MM.1S (cell line): ENCODE data around the gene DNAH6.

Experiments used
- DNase-seq: peaks from one replicate; pipeline ENCODE4 v3.0.0-alpha.2; 2015
- H2AFZ ChIP-seq: fragments of 300-600 bp; sonication (generic); 2 replicates; pipeline ENCODE4 v1.6.0; 2016; ENCODE audit warnings: antibody characterized with exemption, low read length
- H3F3A ChIP-seq: fragments of 300-600 bp; sonication (generic); 2 replicates; pipeline ENCODE4 v1.6.1; 2016; ENCODE audit warnings: mild to moderate bottlenecking, antibody characterized with exemption, low read length, moderate library complexity, mixed read lengths; ENCODE audit not compliant: insufficient read depth
- H3K27ac ChIP-seq: fragments of 300-600 bp; sonication (generic); 2 replicates; pipeline ENCODE4 v1.5.1; 2016; ENCODE audit warnings: mild to moderate bottlenecking, low read length
- H3K27me3 ChIP-seq: fragments of 300-600 bp; sonication (generic); replicated peaks from 2 replicates; pipeline ENCODE4 v1.6.0; 2016; ENCODE audit warnings: low read length; ENCODE audit not compliant: insufficient read depth
- H3K36me3 ChIP-seq: fragments of 300-600 bp; sonication (generic); replicated peaks from 2 replicates; pipeline ENCODE4 v1.6.1; 2016; ENCODE audit warnings: mild to moderate bottlenecking, low read length, mixed read lengths; ENCODE audit not compliant: insufficient read depth
- H3K4me1 ChIP-seq: fragments of 300-600 bp; sonication (generic); 2 replicates; pipeline ENCODE4 v1.6.1; 2016; ENCODE audit warnings: low read length, mixed read lengths
- H3K4me2 ChIP-seq: fragments of 300-600 bp; sonication (generic); 2 replicates; pipeline ENCODE4 v1.6.0; 2016; ENCODE audit warnings: low read depth, low read length
- H3K4me3 ChIP-seq: fragments of 300-600 bp; sonication (generic); 2 replicates; pipeline ENCODE4 v1.5.1; 2016; ENCODE audit warnings: low read length, mixed read lengths
- H3K79me2 ChIP-seq: fragments of 300-600 bp; sonication (generic); 2 replicates; pipeline ENCODE4 v1.6.1; 2016; ENCODE audit warnings: mixed run types, low read length, mixed read lengths
- H3K9ac ChIP-seq: fragments of 300-600 bp; sonication (generic); 2 replicates; pipeline ENCODE4 v1.6.1; 2016; ENCODE audit warnings: low read length, mixed read lengths
- H3K9me2 ChIP-seq: fragments of 300-600 bp; sonication (generic); replicated peaks from 2 replicates; pipeline ENCODE4 v1.6.1; 2016; ENCODE audit warnings: mild to moderate bottlenecking, low read length, mixed read lengths; ENCODE audit not compliant: insufficient read depth
- H3K9me3 ChIP-seq: fragments of 300-600 bp; sonication (generic); replicated peaks from 2 replicates; pipeline ENCODE4 v1.6.1; 2016; ENCODE audit warnings: mild to moderate bottlenecking, low read length, mixed read lengths; ENCODE audit not compliant: insufficient read depth
- H4K20me1 ChIP-seq: fragments of 300-600 bp; sonication (generic); 2 replicates; pipeline ENCODE4 v1.6.1; 2016; ENCODE audit warnings: mild to moderate bottlenecking, low read length, moderate library complexity, mixed read lengths; ENCODE audit not compliant: insufficient read depth
- CTCF ChIP-seq: fragments of 300-600 bp; sonication (generic); IDR thresholded peaks from 2 replicates; pipeline ENCODE4 v1.5.1; 2016; ENCODE audit warnings: antibody characterized with exemption, low read length, mixed read lengths
- EZH2 ChIP-seq: fragments of 300-600 bp; sonication (generic); optimal IDR thresholded peaks from 2 replicates; pipeline ENCODE3; 2017; ENCODE audit warnings: low read depth, mild to moderate bottlenecking, antibody characterized with exemption, low read length, mixed read lengths
- EZH2phosphoT487 ChIP-seq: fragments of 300-600 bp; sonication (generic); IDR thresholded peaks from 2 replicates; pipeline ENCODE4 v1.6.1; 2018; ENCODE audit warnings: antibody characterized with exemption, low read length

DNAH6 gene

DNA sequence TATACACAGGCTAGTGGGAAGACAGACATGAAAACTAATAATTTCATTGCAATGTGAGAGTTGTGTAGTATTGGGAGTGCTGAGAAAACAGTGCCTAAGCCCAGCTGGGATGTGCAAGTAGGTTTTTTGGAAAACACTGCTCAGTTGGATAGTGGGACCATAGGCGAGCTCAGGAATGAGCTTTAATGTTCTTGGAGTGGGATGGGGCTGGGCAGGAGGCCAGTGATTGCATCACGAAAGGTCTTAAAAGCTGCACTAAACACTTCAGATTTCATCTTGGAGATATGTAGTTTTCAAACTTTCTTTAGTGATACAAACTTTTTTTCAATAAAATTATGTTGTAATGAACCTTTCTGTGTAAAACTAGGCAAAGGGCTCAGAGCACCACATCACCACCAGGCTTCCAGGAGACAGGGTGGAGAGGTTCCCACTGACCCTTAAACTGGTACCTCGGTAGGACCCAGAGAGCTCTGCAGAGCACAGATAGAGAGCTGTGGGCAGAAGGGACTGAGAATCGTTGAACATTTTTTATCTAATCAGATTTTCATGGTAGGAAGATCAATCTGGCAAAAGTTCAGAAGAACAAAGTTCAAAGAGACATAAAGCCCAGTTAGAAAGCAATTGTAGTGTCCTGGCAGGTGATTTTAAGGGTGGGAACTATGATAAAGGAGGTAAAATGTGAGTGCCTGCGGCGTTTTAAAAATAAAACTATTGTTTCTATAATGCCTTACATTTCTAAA, 188.4 kb downstream of the DNAH6 start:
- no peaks in the 10 kb centered on the region for H3K79me2 ChIP-seq
- no peak overlapping the region for H3K27ac ChIP-seq
- H3K9me2 ChIP-seq: no peaks in the 10 kb centered on the region
- no peak overlapping the region for H3K9ac ChIP-seq
- no peaks in the 10 kb centered on the region for H3K36me3 ChIP-seq
- no peaks in the 10 kb centered on the region for H3K4me1 ChIP-seq
- H3F3A ChIP-seq: no peaks in the 10 kb centered on the region
- no peak overlapping the region for H2AFZ ChIP-seq
- no peak overlapping the region for H3K4me3 ChIP-seq
- no peaks in the 10 kb centered on the region for H4K20me1 ChIP-seq
- TF ChIP-seq CTCF (no peak), EZH2phosphoT487 (no peak), EZH2 (no peak)
- no peaks in the 10 kb centered on the region for H3K27me3 ChIP-seq
- DNase-seq: no peak
- no peak overlapping the region for H3K4me2 ChIP-seq
- H3K9me3 ChIP-seq: no peaks in the 10 kb centered on the region

GRCh38 chr2:84705858-84706257, 189.6 kb downstream of the DNAH6 start:
- H3K9me3 ChIP-seq: no peaks in the 10 kb centered on the region
- no peaks in the 10 kb centered on the region for H3K9me2 ChIP-seq
- H4K20me1 ChIP-seq: no peaks in the 10 kb centered on the region
- TF ChIP-seq CTCF (no peak), EZH2 (no peak), EZH2phosphoT487 (no peak)
- DNase-seq: no peak
- no peak overlapping the region for H2AFZ ChIP-seq
- H3K4me2 ChIP-seq: no peak overlapping the region
- no peak overlapping the region for H3K4me3 ChIP-seq
- H3F3A ChIP-seq: no peaks in the 10 kb centered on the region
- H3K79me2 ChIP-seq: no peaks in the 10 kb centered on the region
- no peaks in the 10 kb centered on the region for H3K4me1 ChIP-seq
- no peak overlapping the region for H3K27ac ChIP-seq
- H3K9ac ChIP-seq: no peak overlapping the region
- no peaks in the 10 kb centered on the region for H3K27me3 ChIP-seq
- H3K36me3 ChIP-seq: no peaks in the 10 kb centered on the region

GRCh38 chr2:84708442-84708841, 192.1 kb downstream of the DNAH6 start:
- no peaks in the 10 kb centered on the region for H3K4me1 ChIP-seq
- H3K9me3 ChIP-seq: no peaks in the 10 kb centered on the region
- H3K9me2 ChIP-seq: no peaks in the 10 kb centered on the region
- no peaks in the 10 kb centered on the region for H3F3A ChIP-seq
- no peaks in the 10 kb centered on the region for H4K20me1 ChIP-seq
- DNase-seq: no peak
- no peak overlapping the region for H3K9ac ChIP-seq
- H3K4me3 ChIP-seq: no peak overlapping the region
- no peak overlapping the region for H3K27ac ChIP-seq
- TF ChIP-seq EZH2 (no peak), EZH2phosphoT487 (no peak), CTCF (no peak)
- H3K27me3 ChIP-seq: no peaks in the 10 kb centered on the region
- H3K36me3 ChIP-seq: no peaks in the 10 kb centered on the region
- no peak overlapping the region for H3K4me2 ChIP-seq
- no peaks in the 10 kb centered on the region for H3K79me2 ChIP-seq
- no peak overlapping the region for H2AFZ ChIP-seq
